ENCODE measurements around the gene TBC1D24. TPM values are rescaled to one million over a fixed set of nuclear protein-coding genes. Genes with fewer than 3 reads are reported as not detected.
A peak's percentile ranks its signal among the peaks of the same experiment; 100 is the strongest.

TBC1D24 gene
- total and polyA plus RNA-seq, 9 of the 15 experiments (the other 6 are each of a cell fraction or from before 2014, with no cell fraction given): 1.7 to 22.6 (median 7.2) TPM

DNA sequence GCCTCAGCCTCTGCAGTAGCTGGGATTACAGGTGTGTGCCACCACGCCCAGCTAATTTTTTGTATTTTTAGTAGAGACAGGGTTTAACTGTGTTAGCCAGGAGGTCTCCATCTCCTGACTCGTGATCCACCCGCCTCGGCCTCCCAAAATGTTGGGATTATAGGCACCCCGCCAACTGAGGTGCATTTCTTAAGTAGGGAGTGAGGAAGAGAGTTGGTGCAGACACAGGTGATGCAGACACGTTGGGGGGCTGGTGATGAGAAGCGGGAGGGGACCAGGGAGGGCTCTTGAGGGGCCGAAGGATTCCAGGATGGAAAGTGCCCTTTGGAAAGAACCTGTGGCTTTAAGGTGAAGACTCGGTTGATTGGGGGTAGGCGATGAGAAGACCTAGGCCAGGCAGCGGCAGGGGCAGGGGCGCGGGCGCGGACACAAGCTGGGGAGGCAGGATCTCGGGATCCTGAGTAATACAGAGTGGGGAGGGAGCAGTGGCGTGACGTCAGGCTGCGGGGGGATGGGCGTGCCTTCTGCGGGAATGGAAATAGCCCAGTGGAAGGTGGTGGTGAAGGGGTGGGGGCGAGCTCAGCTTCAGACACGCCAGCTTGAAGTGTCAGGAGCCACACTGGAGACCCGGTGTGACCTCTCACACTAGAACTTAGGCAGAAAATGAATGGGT, 36.3 kb downstream of the TBC1D24 start (continued):
- TF ChIP-seq CHD7 (IDR thresholded peaks at IDR 0.05; ENCODE audit: low read depth, low read length) (no peak), FOXJ3 (CRISPR knock-in tag; IDR thresholded peaks at IDR 0.05) (no peak), HEY1 (CRISPR knock-in tag; IDR thresholded peaks at IDR 0.05; ENCODE audit: borderline replicate concordance) (no peak), PTTG1 (tag; IDR thresholded peaks at IDR 0.05; ENCODE audit: low read depth) (no peak), ZBTB9 (CRISPR knock-in tag; IDR thresholded peaks at IDR 0.05) (no peak), FOSL1 (tag; conservative IDR thresholded peaks at IDR 0.05) (peak; percentile 60), EZH2 (IDR thresholded peaks at IDR 0.05; ENCODE audit: borderline replicate concordance, low read depth, low read length) (no peak)
- TF ChIP-seq, protein P1, sequence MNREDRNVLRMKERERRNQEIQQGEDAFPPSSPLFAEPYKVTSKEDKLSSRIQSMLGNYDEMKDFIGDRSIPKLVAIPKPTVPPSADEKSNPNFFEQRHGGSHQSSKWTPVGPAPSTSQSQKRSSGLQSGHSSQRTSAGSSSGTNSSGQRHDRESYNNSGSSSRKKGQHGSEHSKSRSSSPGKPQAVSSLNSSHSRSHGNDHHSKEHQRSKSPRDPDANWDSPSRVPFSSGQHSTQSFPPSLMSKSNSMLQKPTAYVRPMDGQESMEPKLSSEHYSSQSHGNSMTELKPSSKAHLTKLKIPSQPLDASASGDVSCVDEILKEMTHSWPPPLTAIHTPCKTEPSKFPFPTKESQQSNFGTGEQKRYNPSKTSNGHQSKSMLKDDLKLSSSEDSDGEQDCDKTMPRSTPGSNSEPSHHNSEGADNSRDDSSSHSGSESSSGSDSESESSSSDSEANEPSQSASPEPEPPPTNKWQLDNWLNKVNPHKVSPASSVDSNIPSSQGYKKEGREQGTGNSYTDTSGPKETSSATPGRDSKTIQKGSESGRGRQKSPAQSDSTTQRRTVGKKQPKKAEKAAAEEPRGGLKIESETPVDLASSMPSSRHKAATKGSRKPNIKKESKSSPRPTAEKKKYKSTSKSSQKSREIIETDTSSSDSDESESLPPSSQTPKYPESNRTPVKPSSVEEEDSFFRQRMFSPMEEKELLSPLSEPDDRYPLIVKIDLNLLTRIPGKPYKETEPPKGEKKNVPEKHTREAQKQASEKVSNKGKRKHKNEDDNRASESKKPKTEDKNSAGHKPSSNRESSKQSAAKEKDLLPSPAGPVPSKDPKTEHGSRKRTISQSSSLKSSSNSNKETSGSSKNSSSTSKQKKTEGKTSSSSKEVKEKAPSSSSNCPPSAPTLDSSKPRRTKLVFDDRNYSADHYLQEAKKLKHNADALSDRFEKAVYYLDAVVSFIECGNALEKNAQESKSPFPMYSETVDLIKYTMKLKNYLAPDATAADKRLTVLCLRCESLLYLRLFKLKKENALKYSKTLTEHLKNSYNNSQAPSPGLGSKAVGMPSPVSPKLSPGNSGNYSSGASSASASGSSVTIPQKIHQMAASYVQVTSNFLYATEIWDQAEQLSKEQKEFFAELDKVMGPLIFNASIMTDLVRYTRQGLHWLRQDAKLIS (CRISPR knock-in tag; IDR thresholded peaks at IDR 0.05): no peak
